Transverse colon (tissue), 4 donors: ENCODE data around the gene APOA5.
"Not testable (repeated sequence)": the region's sequence is repeated elsewhere in the genome, so short reads cannot be mapped to it uniquely, and the experiment has no call there.

Experiments used
- POLR2A ChIP-seq: fragments of 450-650 bp; IDR thresholded peaks from one replicate; pipeline ENCODE4 v1.6.1; 2016; ENCODE audit warnings: antibody characterized with exemption, mild to moderate bottlenecking, moderate library complexity
- POLR2AphosphoS5 ChIP-seq, 3 donors: sonication (generic); formaldehyde crosslinking; IDR thresholded peaks; one replicate each; pipeline ENCODE4 v1.6.1; 2016; ENCODE audit warnings: antibody characterized with exemption in 3 of 3
- TF ChIP-seq, protein P1 (sequence below), 5 experiments: fragments of 200-600 bp in 3 of 5; fragments of 450-650 bp in 2 of 5; sonication (generic) in 3 of 5; IDR thresholded peaks; 1 replicate in 2 of 5; 2 replicates in 3 of 5; pipeline ENCODE4 v1.5.1; 2016 to 2017; ENCODE audit warnings: antibody characterized with exemption in 5 of 5, inconsistent platforms in 3 of 5, mild to moderate bottlenecking in 2 of 5, moderate library complexity in 1 of 5

DNA sequence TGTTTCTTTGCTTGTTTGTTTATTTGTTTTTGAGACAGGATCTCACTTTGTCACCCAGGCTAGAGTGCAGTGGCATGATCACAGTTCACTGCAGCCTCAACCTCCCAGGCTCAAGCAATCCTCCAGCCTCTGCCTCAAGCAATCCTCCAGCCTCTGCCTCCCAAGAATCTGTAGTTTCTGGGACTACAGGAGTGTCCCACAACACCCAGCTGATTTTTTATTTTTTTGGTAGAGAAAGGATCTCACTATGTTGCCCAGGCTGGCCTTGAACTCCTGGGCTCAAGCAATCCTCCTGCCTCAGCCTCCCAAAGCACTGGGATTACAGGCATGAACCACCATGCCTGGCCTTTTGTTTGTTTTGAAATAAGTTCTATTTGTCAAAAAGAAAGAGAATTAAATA, 10.0 kb upstream of the APOA5 start:
- TF ChIP-seq POLR2A; POLR2AphosphoS5 (IDR thresholded peaks at IDR 0.05): not testable (repeated sequence)
- TF ChIP-seq, protein P1, sequence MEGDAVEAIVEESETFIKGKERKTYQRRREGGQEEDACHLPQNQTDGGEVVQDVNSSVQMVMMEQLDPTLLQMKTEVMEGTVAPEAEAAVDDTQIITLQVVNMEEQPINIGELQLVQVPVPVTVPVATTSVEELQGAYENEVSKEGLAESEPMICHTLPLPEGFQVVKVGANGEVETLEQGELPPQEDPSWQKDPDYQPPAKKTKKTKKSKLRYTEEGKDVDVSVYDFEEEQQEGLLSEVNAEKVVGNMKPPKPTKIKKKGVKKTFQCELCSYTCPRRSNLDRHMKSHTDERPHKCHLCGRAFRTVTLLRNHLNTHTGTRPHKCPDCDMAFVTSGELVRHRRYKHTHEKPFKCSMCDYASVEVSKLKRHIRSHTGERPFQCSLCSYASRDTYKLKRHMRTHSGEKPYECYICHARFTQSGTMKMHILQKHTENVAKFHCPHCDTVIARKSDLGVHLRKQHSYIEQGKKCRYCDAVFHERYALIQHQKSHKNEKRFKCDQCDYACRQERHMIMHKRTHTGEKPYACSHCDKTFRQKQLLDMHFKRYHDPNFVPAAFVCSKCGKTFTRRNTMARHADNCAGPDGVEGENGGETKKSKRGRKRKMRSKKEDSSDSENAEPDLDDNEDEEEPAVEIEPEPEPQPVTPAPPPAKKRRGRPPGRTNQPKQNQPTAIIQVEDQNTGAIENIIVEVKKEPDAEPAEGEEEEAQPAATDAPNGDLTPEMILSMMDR (IDR thresholded peaks at IDR 0.05) = not testable (repeated sequence)
